H1 (cell line): ENCODE measurements around the gene TTC28. TPM values are rescaled to one million over a fixed set of nuclear protein-coding genes. Genes with fewer than 3 reads are reported as not detected.

ENCODE experiments used
- CTCF ChIA-PET: fragments of 300-600 bp; sonication (Branson Sonifier 250); formaldehyde crosslinking; loops from one replicate; lab custom pipeline; 2021; ENCODE audit not compliant: partially characterized antibody; lab: Charles Lee
- POLR2A ChIA-PET: fragments of 300-600 bp; sonication (Branson Sonifier 250); formaldehyde crosslinking; loops from one replicate; lab custom pipeline; 2021; ENCODE audit warnings: inconsistent platforms; ENCODE audit not compliant: partially characterized antibody; lab: Charles Lee
- DNase-seq, 2 experiments: peaks; one replicate each; pipeline versions ENCODE4 v3.0.0 to v3.0.0-alpha.2; 2010 to 2022; ENCODE audit warnings: low spot score in 2 of 2, low read depth in 1 of 2, mixed read lengths in 1 of 2
- FAIRE-seq: peaks from 2 replicates; lab custom pipeline; 2011; peaks lifted over from hg19 to GRCh38; lab: Jason Lieb, UNC
- H2AFZ ChIP-seq: 2 replicates; pipeline ENCODE4 v1.8.1; 2012; ENCODE audit warnings: low read length, inconsistent platforms
- H2AK5ac ChIP-seq: 2 replicates; pipeline ENCODE4 v1.6.1; 2013; ENCODE audit warnings: low read depth, low read length
- H2BK120ac ChIP-seq: replicated peaks from 2 replicates; pipeline ENCODE3; 2013; ENCODE audit warnings: low read depth, low read length, inconsistent platforms
- H2BK12ac ChIP-seq: 2 replicates; pipeline ENCODE4 v1.6.1; 2013; ENCODE audit warnings: low read depth, low read length
- H2BK15ac ChIP-seq: 2 replicates; pipeline ENCODE4 v1.6.1; 2013; ENCODE audit warnings: low read length
- H2BK20ac ChIP-seq: 2 replicates; pipeline ENCODE4 v1.6.1; 2013; ENCODE audit warnings: low read length
- H2BK5ac ChIP-seq: 2 replicates; pipeline ENCODE4 v1.6.1; 2013; ENCODE audit warnings: low read depth, low read length
- H3K14ac ChIP-seq: 2 replicates; pipeline ENCODE4 v1.6.1; 2013; ENCODE audit warnings: inconsistent platforms; ENCODE audit not compliant: insufficient read length
- H3K18ac ChIP-seq: 2 replicates; pipeline ENCODE4 v1.6.1; 2013; ENCODE audit warnings: low read length; ENCODE audit errors: extremely low read depth
- H3K23ac ChIP-seq: 2 replicates; pipeline ENCODE4 v1.6.1; 2013; ENCODE audit warnings: inconsistent platforms; ENCODE audit not compliant: insufficient read length
- H3K23me2 ChIP-seq: 2 replicates; pipeline ENCODE4 v1.6.1; 2013; ENCODE audit warnings: low read depth, low read length
- H3K27ac ChIP-seq: 2 replicates; pipeline ENCODE4 v1.6.1; 2011; ENCODE audit warnings: low read depth, low read length, inconsistent platforms
- H3K27me3 ChIP-seq, 4 experiments: replicated peaks in 1 of 4; 1 replicate in 1 of 4; 2 replicates in 3 of 4; pipeline versions ENCODE4 v1.6.1 to v1.8.1; 2011 to 2013; ENCODE audit warnings: low read length in 3 of 4, mild to moderate bottlenecking in 3 of 4, inconsistent platforms in 2 of 4, mixed read lengths in 2 of 4, moderate library complexity in 1 of 4; ENCODE audit not compliant: control insufficient read depth in 3 of 4, insufficient read depth in 3 of 4; ENCODE audit errors: extremely low read depth in 1 of 4
- H3K36me3 ChIP-seq, 4 experiments: 2 replicates each; pipeline versions ENCODE4 v1.6.1 to v1.8.1; 2011 to 2013; ENCODE audit warnings: mild to moderate bottlenecking in 4 of 4, low read length in 3 of 4, moderate library complexity in 2 of 4, control low read depth in 1 of 4, inconsistent platforms in 1 of 4; ENCODE audit not compliant: insufficient read depth in 4 of 4, control insufficient read depth in 2 of 4
- H3K4ac ChIP-seq: replicated peaks from 2 replicates; pipeline ENCODE3; 2013; ENCODE audit warnings: low read length, low read depth, mixed read lengths, inconsistent platforms; ENCODE audit not compliant: insufficient read length
- H3K4me1 ChIP-seq, 4 experiments: replicated peaks in 1 of 4; 1 replicate in 1 of 4; 2 replicates in 3 of 4; pipeline versions ENCODE4 v1.6.1 to v1.8.1; 2011 to 2013; ENCODE audit warnings: low read length in 3 of 4, inconsistent platforms in 2 of 4, mixed read lengths in 1 of 4; ENCODE audit not compliant: insufficient read depth in 4 of 4, control insufficient read depth in 3 of 4
- H3K4me2 ChIP-seq, 2 experiments: 2 replicates each; pipeline versions ENCODE4 v1.6.1 to v1.8.1; 2011 to 2013; ENCODE audit warnings: low read depth in 2 of 2, low read length in 2 of 2, control low read depth in 1 of 2, inconsistent platforms in 1 of 2, mild to moderate bottlenecking in 1 of 2; ENCODE audit not compliant: insufficient read depth in 1 of 2
- H3K4me3 ChIP-seq, 4 experiments: fragments of 200-600, 300-600 bp in 1 of 4; sonication (generic), shearing (Covaris generic), sonication (Bioruptor Twin) in 1 of 4; 2 replicates each; pipeline versions ENCODE4 v1.5.1 to v1.8.1; 2011 to 2016; ENCODE audit warnings: low read length in 4 of 4, low read depth in 3 of 4, control low read depth in 2 of 4, inconsistent platforms in 2 of 4, mild to moderate bottlenecking in 2 of 4, mixed read lengths in 1 of 4, moderate library complexity in 1 of 4; ENCODE audit not compliant: insufficient read depth in 2 of 4; ENCODE audit errors: extremely low read depth in 1 of 4
- H3K56ac ChIP-seq: replicated peaks from 2 replicates; pipeline ENCODE3; 2013; ENCODE audit warnings: low read depth, mild to moderate bottlenecking, mixed read lengths, low read length, inconsistent platforms; ENCODE audit not compliant: insufficient read length
- H3K79me1 ChIP-seq: 2 replicates; pipeline ENCODE4 v1.6.1; 2013; ENCODE audit warnings: low read depth, low read length, control low read depth
- H3K79me2 ChIP-seq, 2 experiments: 2 replicates each; pipeline versions ENCODE4 v1.6.1 to v1.8.1; 2012 to 2013; ENCODE audit warnings: low read length in 2 of 2, mild to moderate bottlenecking in 2 of 2, inconsistent platforms in 1 of 2; ENCODE audit not compliant: insufficient read depth in 2 of 2, control insufficient read depth in 1 of 2
- H3K9ac ChIP-seq, 4 experiments: replicated peaks in 1 of 4; 1 replicate in 1 of 4; 2 replicates in 3 of 4; pipeline versions ENCODE4 v1.6.1 to v1.8.1; 2011 to 2013; ENCODE audit warnings: low read depth in 3 of 4, low read length in 3 of 4, control low read depth in 2 of 4, mild to moderate bottlenecking in 2 of 4, moderate library complexity in 2 of 4, inconsistent platforms in 1 of 4; ENCODE audit errors: extremely low read depth in 1 of 4
- H3K9me3 ChIP-seq, 2 experiments: 2 replicates each; pipeline versions ENCODE4 v1.6.1 to v1.8.1; 2012 to 2013; ENCODE audit warnings: mild to moderate bottlenecking in 2 of 2, moderate library complexity in 2 of 2, control low read depth in 1 of 2, inconsistent platforms in 1 of 2, low read depth in 1 of 2, low read length in 1 of 2, mixed read lengths in 1 of 2; ENCODE audit not compliant: insufficient read depth in 2 of 2
- H4K20me1 ChIP-seq, 2 experiments: replicated peaks in 1 of 2; 2 replicates each; pipeline versions ENCODE3 to v1.8.1; 2011 to 2013; ENCODE audit warnings: inconsistent platforms in 2 of 2, low read length in 2 of 2, mild to moderate bottlenecking in 1 of 2; ENCODE audit not compliant: insufficient read depth in 2 of 2, control insufficient read depth in 1 of 2
- H4K5ac ChIP-seq: 2 replicates; pipeline ENCODE4 v1.6.1; 2013; ENCODE audit warnings: low read length, low read depth, mixed read lengths, inconsistent platforms; ENCODE audit not compliant: insufficient read length
- H4K8ac ChIP-seq: 2 replicates; pipeline ENCODE4 v1.8.0; 2013; ENCODE audit warnings: mild to moderate bottlenecking, moderate library complexity, low read length, inconsistent platforms; ENCODE audit not compliant: insufficient read depth; ENCODE audit errors: extremely low read depth
- H4K91ac ChIP-seq: replicated peaks from 2 replicates; pipeline ENCODE3; 2013; ENCODE audit warnings: low read length, mixed read lengths, inconsistent platforms; ENCODE audit not compliant: insufficient read length
- SP4 ChIP-seq: IDR thresholded peaks from 2 replicates; pipeline ENCODE4 v1.6.1; 2012; ENCODE audit warnings: low read length, inconsistent platforms
- WGBS, 2 experiments: shearing (Covaris generic) in 1 of 2; methylation state at CpG; one replicate each; pipeline versions ENCODE4 v1.1.6 to v1.1.7; 2013 to 2015; ENCODE audit warnings: low lambda C conversion rate in 2 of 2, mixed read lengths in 2 of 2, inconsistent platforms in 1 of 2, low coverage in 1 of 2, missing lambda C conversion rate in 1 of 2; ENCODE audit not compliant: insufficient replicate concordance in 2 of 2, insufficient coverage in 1 of 2, insufficient read length in 1 of 2; ENCODE audit errors: extremely low coverage in 1 of 2, missing lambda C conversion rate in 1 of 2; 5-methylcytosine and 5-hydroxymethylcytosine counted together
- polyA plus RNA-seq, 7 experiments: library from polyadenylated mRNA; depleted of rRNA in 3 of 7; stranded (reverse) in 5 of 7; unstranded in 2 of 7; fragments of >200 nt in 5 of 7; fragments of 200-250 nt in 2 of 7; gene quantifications; 1 replicate in 5 of 7; 2 replicates in 1 of 7; 4 replicates in 1 of 7; pipeline versions ENCODE4 v1.2.1 to v1.2.3, GENCODE V29; 2011 to 2013; ENCODE audit warnings: missing spikeins in 2 of 7, mixed read lengths in 2 of 7
- total RNA-seq: library from RNA; stranded (reverse); fragmentation: NEBNext Ultra II Directional; extraction: Animal tissue kit (Norgen Biotek cat#: 25700); gene quantifications from 2 replicates; pipeline ENCODE4 v1.2.1, GENCODE V29; 2021

The TTC28 gene
- total and polyA plus RNA-seq, 2 of the 8 experiments (the other 6 are each of a cell fraction or from before 2014, with no cell fraction given) = 2.6 to 12.6 TPM

DNA sequence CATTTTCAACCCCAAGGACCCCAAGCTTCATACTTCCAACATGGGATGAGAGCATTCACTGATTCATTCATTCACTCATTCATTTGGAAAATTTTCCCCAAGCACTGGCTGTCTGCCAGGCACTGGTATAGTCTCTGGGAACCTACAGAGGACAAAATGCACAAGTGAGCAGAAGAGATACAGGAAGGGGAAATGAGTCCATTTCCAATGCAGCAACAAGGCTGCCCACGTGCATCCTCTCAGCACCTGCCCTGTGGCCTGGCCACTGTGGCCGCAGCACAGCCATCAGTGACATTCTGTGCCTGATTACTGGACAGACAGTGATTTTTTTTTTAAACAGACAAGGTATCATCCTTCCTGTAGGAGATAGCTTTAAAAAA, 664.6 kb downstream of the TTC28 start:
- Histone ChIP-seq H4K5ac (no peak overlapping the region), H4K91ac (no peak overlapping the region), H3K23ac (no peak overlapping the region), H3K27ac (no peak overlapping the region), H4K8ac (no peak overlapping the region), H3K9me3 (no peaks in the 10 kb centered on the region), H2AK5ac (no peak overlapping the region), H2BK12ac (no peak overlapping the region), H3K23me2 (no peaks in the 10 kb centered on the region), H2BK120ac (no peak overlapping the region), H3K79me1 (no peaks in the 10 kb centered on the region), H3K4me1 (peaks cover 0 to 2% (median 0%) of the 10 kb centered on the region in 4 experiments; a peak in 2 of 7 replicates), H3K4ac (no peak overlapping the region), H3K9ac (no peak overlapping the region), H3K36me3 (no peaks in the 10 kb centered on the region), H4K20me1 (no peaks in the 10 kb centered on the region), H3K4me2 (no peak overlapping the region), H3K79me2 (no peaks in the 10 kb centered on the region), H2BK15ac (no peak overlapping the region), H3K4me3 (no peak overlapping the region), H3K27me3 (no peaks in the 10 kb centered on the region), H2BK5ac (no peak overlapping the region), H3K18ac (no peak overlapping the region), H2BK20ac (no peak overlapping the region), H2AFZ (no peak overlapping the region), H3K14ac (no peak overlapping the region), H3K56ac (no peak overlapping the region)
- FAIRE-seq = no peak
- no peak for TF ChIP-seq SP4
- DNase-seq = no peak
- WGBS, 2 experiments = 91% methylated on average over 2 of the region's 2 CpGs; no CpG with 5 or more reads in 1 of the 2 experiments
- ChIA-PET CTCF (interaction anchor here (0.6 to 2.1 kb wide), 7 partner anchors 12 to 1537 kb away, joined by 3 to 8 read pairs (median 3); no protein-coding TSS in a partner anchor), POLR2A (interaction anchor here (1.2 kb wide), 1 partner anchor 10 kb away, joined by 4 read pairs; no protein-coding TSS in a partner anchor)
